Right lobe of liver (tissue), 4 donors: ENCODE measurements around the gene TYW3.

Source experiments
- CTCF ChIP-seq, 4 donors: fragments of 200-600 bp in 3 of 4; fragments of 450-650 bp in 1 of 4; IDR thresholded peaks; one replicate each; pipeline versions ENCODE4 v1.5.1 to v1.8.0; 2016 to 2022; ENCODE audit warnings: antibody characterized with exemption in 4 of 4, mild to moderate bottlenecking in 2 of 4
- POLR2A ChIP-seq: fragments of 450-650 bp; IDR thresholded peaks from one replicate; pipeline ENCODE4 v1.6.1; 2017; ENCODE audit warnings: antibody characterized with exemption, mild to moderate bottlenecking
- donor health status: DM: no; HTN: no; CAD: no.
- donor health status: DM: no; HTN: no; CAD: no.
- donor health status: DM: no; HTN: yes; CAD: no.

DNA sequence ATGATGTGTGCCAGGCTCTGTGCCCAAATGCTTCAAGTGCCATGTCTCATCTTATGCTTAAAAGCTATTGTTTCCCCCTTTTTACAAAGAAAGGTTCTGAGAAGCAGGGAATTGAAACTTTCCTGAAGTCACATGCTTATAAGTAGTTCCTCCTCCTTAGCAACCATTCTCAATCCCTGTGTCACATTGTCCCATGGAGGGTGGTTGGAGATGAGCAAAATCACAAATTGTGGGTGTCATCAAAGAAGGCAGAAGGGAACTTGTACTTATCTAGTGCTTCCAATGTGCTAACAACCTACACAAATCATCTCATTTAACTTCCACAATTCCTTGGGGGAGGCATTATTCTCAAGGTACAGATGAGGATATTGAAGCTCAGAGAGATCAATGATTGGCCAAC, 49.3 kb upstream of the TYW3 start:
- TF ChIP-seq POLR2A (no peak), CTCF (IDR thresholded peaks at IDR 0.05) (no peak)
